WERI-Rb-1 (cell line): ENCODE measurements around the gene ZNHIT2.

Experiments used
- DNase-seq: peaks from one replicate; pipeline ENCODE4 v3.0.0-alpha.2; 2020
- H3K27ac ChIP-seq: fragments of 250-450 bp; sonication (Bioruptor Pico); 2 replicates; pipeline ENCODE4 v1.5.1; 2020; ENCODE audit warnings: mild to moderate bottlenecking, moderate library complexity
- H3K27me3 ChIP-seq: fragments of 250-450 bp; sonication (Bioruptor Pico); 2 replicates; pipeline ENCODE4 v1.5.1; 2021; ENCODE audit warnings: mild to moderate bottlenecking, low read depth, moderate library complexity; ENCODE audit not compliant: insufficient read depth, severe bottlenecking
- H3K36me3 ChIP-seq: fragments of 250-450 bp; sonication (Bioruptor Pico); 2 replicates; pipeline ENCODE4 v1.5.1; 2020; ENCODE audit warnings: mild to moderate bottlenecking, moderate library complexity
- H3K4me3 ChIP-seq: 2 replicates; pipeline ENCODE4 v1.5.1; 2011; ENCODE audit warnings: low read depth, mild to moderate bottlenecking, control low read depth, low read length
- H3K9me3 ChIP-seq: fragments of 250-450 bp; sonication (Bioruptor Pico); 2 replicates; pipeline ENCODE4 v1.5.1; 2021; ENCODE audit warnings: mild to moderate bottlenecking, moderate library complexity; ENCODE audit not compliant: severe bottlenecking
- CTCF ChIP-seq: IDR thresholded peaks from 2 replicates; pipeline ENCODE4 v1.5.1; 2011; ENCODE audit warnings: low read depth, mild to moderate bottlenecking, control low read depth, inconsistent platforms, low read length

The ZNHIT2 gene

GRCh38 chr11:65128182-65129145, 11.0 kb upstream of the ZNHIT2 start:
- no peaks in the 10 kb centered on the region for H3K9me3 ChIP-seq
- peaks cover 93% of the 10 kb centered on the region for H3K36me3 ChIP-seq
- TF ChIP-seq CTCF, result no peak
- no peak overlapping the region for H3K4me3 ChIP-seq
- no peak overlapping the region for H3K27ac ChIP-seq
- H3K27me3 ChIP-seq, result no peaks in the 10 kb centered on the region
- DNase-seq, result no peak

- Histone ChIP-seq H3K4me3 (no peak overlapping the region), H3K27ac (no peak overlapping the region), H3K27me3 (no peaks in the 10 kb centered on the region), H3K36me3 (peaks cover 95% of the 10 kb centered on the region), H3K9me3 (no peaks in the 10 kb centered on the region)
- DNase-seq, result no peak
- no peak for TF ChIP-seq CTCF
These were observed 10.1 kb upstream of the ZNHIT2 start for GRCh38 chr11:65127473-65128181.

GRCh38 chr11:65126624-65127274, 9.2 kb upstream of the ZNHIT2 start:
- no peak for TF ChIP-seq CTCF
- H3K27me3 ChIP-seq, result no peaks in the 10 kb centered on the region
- no peak overlapping the region for H3K27ac ChIP-seq
- no peaks in the 10 kb centered on the region for H3K9me3 ChIP-seq
- DNase-seq, result no peak
- H3K36me3 ChIP-seq, result peaks cover 86% of the 10 kb centered on the region
- no peak overlapping the region for H3K4me3 ChIP-seq

GRCh38 chr11:65125197-65126056, 7.9 kb upstream of the ZNHIT2 start:
- H3K4me3 ChIP-seq, result no peak overlapping the region
- H3K9me3 ChIP-seq, result no peaks in the 10 kb centered on the region
- H3K36me3 ChIP-seq, result peaks cover 87% of the 10 kb centered on the region
- TF ChIP-seq CTCF, result no peak
- H3K27me3 ChIP-seq, result no peaks in the 10 kb centered on the region
- DNase-seq, result no peak
- H3K27ac ChIP-seq, result peak overlapping the region; percentile 51

GRCh38 chr11:65124480-65125196, 7.1 kb upstream of the ZNHIT2 start:
- Histone ChIP-seq H3K9me3 (no peaks in the 10 kb centered on the region), H3K36me3 (peaks cover 87% of the 10 kb centered on the region), H3K27me3 (no peaks in the 10 kb centered on the region), H3K4me3 (no peak overlapping the region), H3K27ac (peak overlapping the region; percentile 51)
- DNase-seq, result no peak
- no peak for TF ChIP-seq CTCF
